ENCODE data around the gene CRISP3.

- TF ChIP-seq CTCF (IDR thresholded peaks at IDR 0.05; ENCODE audit: borderline replicate concordance, extremely low read depth, low read length, poor library complexity, severe bottlenecking) (no peak), EZH2 (IDR thresholded peaks at IDR 0.05; ENCODE audit: borderline replicate concordance, low read depth, low read length, severe bottlenecking) (no peak)
Observed at GRCh38 chr6:49784272-49784671, 40.1 kb upstream of the CRISP3 start.
